BJ (cell line): ENCODE data around the gene LINC01488. TPM values are rescaled to one million over a fixed set of nuclear protein-coding genes. Genes with fewer than 3 reads are reported as not detected.

Experiments
- CTCF ChIA-PET: fragments of 350-600 bp; formaldehyde crosslinking; extraction: SDS; loops from one replicate; lab custom pipeline; 2021; ENCODE audit warnings: antibody characterized with exemption, inconsistent platforms; lab: Yijun Ruan, JAX
- POLR2A ChIA-PET: fragments of 300-600 bp; sonication (Branson Sonifier 250); formaldehyde crosslinking; extraction: SDS; loops from one replicate; lab custom pipeline; 2021; ENCODE audit warnings: antibody characterized with exemption; lab: Charles Lee
- DNase-seq: peaks from one replicate; pipeline ENCODE4 v3.0.0-alpha.2; 2011; ENCODE audit warnings: low read depth
- H3K27me3 ChIP-seq: 2 replicates; pipeline ENCODE4 v1.6.0; 2011; ENCODE audit warnings: low read length; ENCODE audit not compliant: control insufficient read depth, insufficient read depth
- H3K36me3 ChIP-seq: 2 replicates; pipeline ENCODE4 v1.5.1; 2011; ENCODE audit warnings: low read length; ENCODE audit not compliant: control insufficient read depth, insufficient read depth
- H3K4me3 ChIP-seq: 2 replicates; pipeline ENCODE4 v1.5.1; 2011; ENCODE audit warnings: low read depth, mild to moderate bottlenecking, control low read depth, low read length
- CTCF ChIP-seq: IDR thresholded peaks from 2 replicates; pipeline ENCODE4 v1.5.1; 2011; ENCODE audit warnings: low read depth, mild to moderate bottlenecking, control low read depth, inconsistent platforms, low read length, moderate library complexity; ENCODE audit not compliant: insufficient read depth
- polyA plus RNA-seq: library from polyadenylated mRNA; depleted of rRNA; stranded (reverse); fragments of >200 nt; gene quantifications from 2 replicates; pipeline ENCODE4 v1.2.3, GENCODE V29; 2011

Gene LINC01488
- polyA plus RNA-seq, 1 experiment: not detected

GRCh38 chr11:69486773-69487291 lies 5.4 kb downstream of the LINC01488 start:
- H3K27me3 ChIP-seq: no peaks in the 10 kb centered on the region; the same call in 1 of the 2 replicates
- ChIA-PET CTCF (interaction anchor here (1.2 kb wide), 1 partner anchor 17 kb away, joined by 4 read pairs; no protein-coding TSS in a partner anchor), POLR2A (no interaction called here)
- H3K4me3 ChIP-seq: no peak overlapping the region
- DNase-seq: no peak
- TF ChIP-seq CTCF: no peak
- no peaks in the 10 kb centered on the region for H3K36me3 ChIP-seq

GRCh38 chr11:69487391-69487790 lies 5.9 kb downstream of the LINC01488 start:
- ChIA-PET CTCF (no interaction called here), POLR2A (no interaction called here)
- Histone ChIP-seq H3K27me3 (no peaks in the 10 kb centered on the region; the same call in 1 of the 2 replicates), H3K4me3 (no peak overlapping the region), H3K36me3 (no peaks in the 10 kb centered on the region)
- TF ChIP-seq CTCF: no peak
- DNase-seq: no peak

- H3K4me3 ChIP-seq: no peak overlapping the region
- no peak for DNase-seq
- no peak for TF ChIP-seq CTCF
- CTCF ChIA-PET: no interaction called here
- no peaks in the 10 kb centered on the region for H3K36me3 ChIP-seq
- H3K27me3 ChIP-seq: no peaks in the 10 kb centered on the region; the same call in 1 of the 2 replicates
- POLR2A ChIA-PET: no interaction called here
Measured at GRCh38 chr11:69487849-69488542, 6.5 kb downstream of the LINC01488 start.

GRCh38 chr11:69488543-69488940 lies 7.1 kb downstream of the LINC01488 start:
- CTCF ChIA-PET: no interaction called here
- no peak for DNase-seq
- Histone ChIP-seq H3K27me3 (no peaks in the 10 kb centered on the region; the same call in 1 of the 2 replicates), H3K4me3 (no peak overlapping the region), H3K36me3 (no peaks in the 10 kb centered on the region)
- no peak for TF ChIP-seq CTCF
- POLR2A ChIA-PET: no interaction called here

- TF ChIP-seq CTCF: no peak
- no peak overlapping the region for H3K4me3 ChIP-seq
- CTCF ChIA-PET: no interaction called here
- no peaks in the 10 kb centered on the region; the same call in none of the 2 replicates for H3K27me3 ChIP-seq
- H3K36me3 ChIP-seq: no peaks in the 10 kb centered on the region
- no peak for DNase-seq
- POLR2A ChIA-PET: no interaction called here
Measured at GRCh38 chr11:69489031-69489745, 7.7 kb downstream of the LINC01488 start.
